Erythroblast (primary cell): Measurements from ENCODE around the gene PMPCB.

ENCODE experiments used
- DNase-seq, 2 experiments: peaks; one replicate each; lab custom pipeline; 2025; lab: John Stamatoyannopoulos, UW
- GATA1 ChIP-seq: IDR thresholded peaks from 2 replicates; pipeline ENCODE4 v1.6.1; 2011; ENCODE audit warnings: low read depth, mild to moderate bottlenecking, control low read depth, low read length, moderate library complexity
- POLR2A ChIP-seq: IDR thresholded peaks from 2 replicates; pipeline ENCODE4 v1.6.1; 2011; ENCODE audit warnings: mild to moderate bottlenecking, low read length

Gene PMPCB

GRCh38 chr7:103299660-103300059 is 2.4 kb downstream of the PMPCB start:
- DNase-seq: peak; percentile 4 to 16
- TF ChIP-seq GATA1 (no peak), POLR2A (no peak)

GRCh38 chr7:103301441-103301840 is 4.2 kb downstream of the PMPCB start:
- no peak for DNase-seq

GRCh38 chr7:103307503-103308231 is 10.4 kb downstream of the PMPCB start:
- TF ChIP-seq GATA1 (no peak), POLR2A (no peak)
- DNase-seq: no peak

More at GRCh38 chr7:103301441-103301840, 4.2 kb downstream of the PMPCB start:
- no peak for TF ChIP-seq GATA1
- TF ChIP-seq POLR2A: no peak

- no peak for TF ChIP-seq GATA1
- no peak for TF ChIP-seq POLR2A
- DNase-seq: no peak
Measured at GRCh38 chr7:103314852-103315251, 17.6 kb downstream of the PMPCB start.

GRCh38 chr7:103316380-103316941 is 19.2 kb downstream of the PMPCB start:
- TF ChIP-seq POLR2A: no peak
- no peak for TF ChIP-seq GATA1
- no peak for DNase-seq

GRCh38 chr7:103317009-103317408 is 19.8 kb downstream of the PMPCB start:
- DNase-seq: no peak
- TF ChIP-seq GATA1 (no peak), POLR2A (peak; percentile 20)

GRCh38 chr7:103325744-103326143 is 28.5 kb downstream of the PMPCB start:
- no peak for DNase-seq
- TF ChIP-seq GATA1: no peak
- no peak for TF ChIP-seq POLR2A

GRCh38 chr7:103336761-103337160 is 39.5 kb downstream of the PMPCB start:
- no peak for DNase-seq
- no peak for TF ChIP-seq GATA1
- TF ChIP-seq POLR2A: no peak

- TF ChIP-seq POLR2A: no peak
- TF ChIP-seq GATA1: no peak
- DNase-seq: no peak
Measured at GRCh38 chr7:103338864-103339263, 41.6 kb downstream of the PMPCB start.

- DNase-seq: no peak
- TF ChIP-seq POLR2A (no peak), GATA1 (no peak)
Measured at GRCh38 chr7:103341466-103341865, 44.2 kb downstream of the PMPCB start.

GRCh38 chr7:103343332-103343731 is 46.1 kb downstream of the PMPCB start:
- DNase-seq: peak in 1 of 2 experiments; percentile 33
- TF ChIP-seq POLR2A (no peak), GATA1 (no peak)

GRCh38 chr7:103343758-103344452 is 46.7 kb downstream of the PMPCB start:
- TF ChIP-seq GATA1: no peak
- TF ChIP-seq POLR2A: no peak
- peak; percentile 65 to 74 for DNase-seq

GRCh38 chr7:103344453-103345149 is 47.4 kb downstream of the PMPCB start, which contains the start of gene DNAJC2:
Gene DNAJC2 (minus strand): TSS chr7:103344767. CDS start chr7:103344622, 145 bp downstream.
- TF ChIP-seq GATA1: no peak
- peak; percentile 86 for TF ChIP-seq POLR2A
- DNase-seq: peak; percentile 95
